WTC11 (cell line): ENCODE results near the gene RAPGEF1. TPM values are rescaled to one million over a fixed set of nuclear protein-coding genes. Genes with fewer than 3 reads are reported as not detected.

Experiments used
- ATAC-seq: fragments of 200-7000 bp; cut with Tn5 transposase; 2 replicates; pipeline ENCODE4 v1.10.0; 2021; ENCODE audit warnings: mild to moderate bottlenecking, moderate library complexity
- CTCF ChIA-PET: fragments of 300-600 bp; sonication (Branson Sonifier 250); formaldehyde crosslinking; loops from one replicate; lab custom pipeline; 2021; ENCODE audit warnings: antibody characterized with exemption; lab: Charles Lee
- POLR2A ChIA-PET: fragments of 350-600 bp; sonication (Branson Sonifier 250); formaldehyde crosslinking; loops from one replicate; lab custom pipeline; 2021; ENCODE audit warnings: antibody characterized with exemption; lab: Charles Lee
- DNase-seq: peaks from one replicate; pipeline ENCODE4 v3.0.0; 2021; ENCODE audit warnings: low spot score
- H3K27ac Mint-ChIP-seq: 2 replicates; pipeline ENCODE4 v1.8.0; 2021; ENCODE audit warnings: mixed read lengths
- H3K27me3 Mint-ChIP-seq: 2 replicates; pipeline ENCODE4 v1.8.0; 2021; ENCODE audit warnings: low read depth, mild to moderate bottlenecking, moderate library complexity, mixed read lengths
- H3K36me3 Mint-ChIP-seq: 2 replicates; pipeline ENCODE4 v1.8.0; 2021; ENCODE audit warnings: mixed read lengths
- H3K4me1 Mint-ChIP-seq: 2 replicates; pipeline ENCODE4 v1.8.0; 2022; ENCODE audit warnings: mixed read lengths
- H3K4me3 Mint-ChIP-seq: 2 replicates; pipeline ENCODE4 v1.8.0; 2021; ENCODE audit warnings: mild to moderate bottlenecking, moderate library complexity, mixed read lengths
- H3K9me3 Mint-ChIP-seq: 2 replicates; pipeline ENCODE4 v1.8.0; 2021; ENCODE audit warnings: mixed read lengths
- E2F1 ChIP-seq: sonication (generic); formaldehyde crosslinking; IDR thresholded peaks from 2 replicates; pipeline ENCODE4 v1.8.0; 2022; ENCODE audit warnings: mild to moderate bottlenecking, missing genetic modification reagents
- ELF4 ChIP-seq: sonication (generic); formaldehyde crosslinking; IDR thresholded peaks from 2 replicates; pipeline ENCODE4 v1.8.1; 2022; ENCODE audit warnings: low read depth, mild to moderate bottlenecking, moderate library complexity, missing genetic modification reagents
- GTF2I ChIP-seq: fragments of 250-450 bp; sonication (Bioruptor Pico); conservative IDR thresholded peaks from 2 replicates; pipeline ENCODE4 v1.4.0; 2021; ENCODE audit warnings: mild to moderate bottlenecking
- JUN ChIP-seq: sonication (generic); formaldehyde crosslinking; IDR thresholded peaks from 2 replicates; pipeline ENCODE4 v1.8.0; 2023; ENCODE audit warnings: mild to moderate bottlenecking, missing genetic modification reagents
- KAT7 ChIP-seq: sonication (generic); formaldehyde crosslinking; IDR thresholded peaks from 2 replicates; pipeline ENCODE4 v1.8.1; 2023; ENCODE audit warnings: missing genetic modification reagents, mild to moderate bottlenecking, borderline replicate concordance
- NFYB ChIP-seq: sonication (generic); formaldehyde crosslinking; conservative IDR thresholded peaks from 2 replicates; pipeline ENCODE4 v1.8.0; 2022; ENCODE audit warnings: low read depth, missing genetic modification reagents
- NR3C1 ChIP-seq: sonication (generic); formaldehyde crosslinking; conservative IDR thresholded peaks from 2 replicates; pipeline ENCODE4 v1.8.1; 2023; ENCODE audit warnings: low read depth, mild to moderate bottlenecking, missing genetic modification reagents
- OVOL2 ChIP-seq: fragments of 250-450 bp; sonication (Bioruptor Pico); IDR thresholded peaks from 2 replicates; pipeline ENCODE4 v1.9.0; 2021; ENCODE audit warnings: mild to moderate bottlenecking, borderline replicate concordance
- PRDM15 ChIP-seq: sonication (generic); formaldehyde crosslinking; IDR thresholded peaks from 2 replicates; pipeline ENCODE4 v1.8.0; 2022; ENCODE audit warnings: missing genetic modification reagents
- ZNF232 ChIP-seq: sonication (generic); formaldehyde crosslinking; IDR thresholded peaks from 2 replicates; pipeline ENCODE4 v1.8.0; 2022; ENCODE audit warnings: mild to moderate bottlenecking, missing genetic modification reagents
- ZNF263 ChIP-seq: sonication (generic); formaldehyde crosslinking; IDR thresholded peaks from 2 replicates; pipeline ENCODE4 v1.8.1; 2022; ENCODE audit warnings: low read depth, mild to moderate bottlenecking, moderate library complexity, missing genetic modification reagents
- total RNA-seq: library from RNA; stranded (reverse); gene quantifications from 3 replicates; pipeline ENCODE4 v1.2.3, GENCODE V29; 2021
- TF ChIP-seq, protein P1 (sequence below): sonication (generic); formaldehyde crosslinking; IDR thresholded peaks from 2 replicates; pipeline ENCODE4 v1.8.1; 2023; ENCODE audit warnings: mild to moderate bottlenecking, missing genetic modification reagents, borderline replicate concordance
- TF ChIP-seq, protein P2 (sequence below): sonication (generic); formaldehyde crosslinking; IDR thresholded peaks from 2 replicates; pipeline ENCODE4 v1.8.1; 2022; ENCODE audit warnings: mild to moderate bottlenecking, missing genetic modification reagents, moderate library complexity, borderline replicate concordance
- TF ChIP-seq, protein P3 (sequence below): fragments of 250-450 bp; sonication (Bioruptor Pico); IDR thresholded peaks from 2 replicates; pipeline ENCODE4 v1.8.0; 2021; ENCODE audit warnings: mild to moderate bottlenecking

RAPGEF1 gene
- total RNA-seq, 1 experiment from 2014 or later = 66.2 TPM

DNA sequence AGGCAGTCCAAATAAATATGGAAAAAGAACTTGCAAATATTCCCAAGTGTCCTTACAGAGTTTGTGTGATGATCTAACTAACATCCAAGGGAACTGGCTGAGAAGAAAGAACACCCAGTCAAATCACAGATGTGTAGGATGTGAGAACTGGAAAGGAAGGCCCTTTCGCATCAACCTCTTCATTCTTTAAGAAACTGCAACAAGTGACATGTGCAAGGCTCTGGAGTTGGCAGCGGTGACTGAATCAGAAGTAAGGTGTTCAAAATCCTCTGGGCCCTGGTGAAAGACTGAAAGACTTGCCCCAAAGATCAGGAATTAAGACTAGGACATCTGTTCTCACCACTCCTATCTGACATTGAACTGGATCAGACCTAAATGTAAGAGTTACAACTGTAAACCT lies 88.7 kb downstream of the RAPGEF1 start:
- POLR2A ChIA-PET = no interaction called here
- peaks cover 6% of the 10 kb centered on the region; the same call in 1 of the 2 replicates for H3K36me3 Mint-ChIP-seq

GRCh38 chr9:131650254-131650653 lies 89.6 kb downstream of the RAPGEF1 start:
- ATAC-seq (no peak), DNase-seq (no peak)
- Mint-ChIP-seq H3K4me3 (no peak overlapping the region), H3K27me3 (no peaks in the 10 kb centered on the region), H3K36me3 (peaks cover 6% of the 10 kb centered on the region; the same call in 1 of the 2 replicates), H3K27ac (no peak overlapping the region), H3K4me1 (peaks cover 14% of the 10 kb centered on the region), H3K9me3 (no peaks in the 10 kb centered on the region)
- CTCF ChIA-PET = no interaction called here
- POLR2A ChIA-PET = no interaction called here
- TF ChIP-seq KAT7 (CRISPR knock-in tag) (no peak), E2F1 (CRISPR knock-in tag) (no peak), GTF2I (CRISPR knock-in tag) (no peak), OVOL2 (no peak), ZNF263 (CRISPR knock-in tag) (no peak), PRDM15 (CRISPR knock-in tag) (no peak), NR3C1 (CRISPR knock-in tag) (no peak)
- TF ChIP-seq, protein P1, sequence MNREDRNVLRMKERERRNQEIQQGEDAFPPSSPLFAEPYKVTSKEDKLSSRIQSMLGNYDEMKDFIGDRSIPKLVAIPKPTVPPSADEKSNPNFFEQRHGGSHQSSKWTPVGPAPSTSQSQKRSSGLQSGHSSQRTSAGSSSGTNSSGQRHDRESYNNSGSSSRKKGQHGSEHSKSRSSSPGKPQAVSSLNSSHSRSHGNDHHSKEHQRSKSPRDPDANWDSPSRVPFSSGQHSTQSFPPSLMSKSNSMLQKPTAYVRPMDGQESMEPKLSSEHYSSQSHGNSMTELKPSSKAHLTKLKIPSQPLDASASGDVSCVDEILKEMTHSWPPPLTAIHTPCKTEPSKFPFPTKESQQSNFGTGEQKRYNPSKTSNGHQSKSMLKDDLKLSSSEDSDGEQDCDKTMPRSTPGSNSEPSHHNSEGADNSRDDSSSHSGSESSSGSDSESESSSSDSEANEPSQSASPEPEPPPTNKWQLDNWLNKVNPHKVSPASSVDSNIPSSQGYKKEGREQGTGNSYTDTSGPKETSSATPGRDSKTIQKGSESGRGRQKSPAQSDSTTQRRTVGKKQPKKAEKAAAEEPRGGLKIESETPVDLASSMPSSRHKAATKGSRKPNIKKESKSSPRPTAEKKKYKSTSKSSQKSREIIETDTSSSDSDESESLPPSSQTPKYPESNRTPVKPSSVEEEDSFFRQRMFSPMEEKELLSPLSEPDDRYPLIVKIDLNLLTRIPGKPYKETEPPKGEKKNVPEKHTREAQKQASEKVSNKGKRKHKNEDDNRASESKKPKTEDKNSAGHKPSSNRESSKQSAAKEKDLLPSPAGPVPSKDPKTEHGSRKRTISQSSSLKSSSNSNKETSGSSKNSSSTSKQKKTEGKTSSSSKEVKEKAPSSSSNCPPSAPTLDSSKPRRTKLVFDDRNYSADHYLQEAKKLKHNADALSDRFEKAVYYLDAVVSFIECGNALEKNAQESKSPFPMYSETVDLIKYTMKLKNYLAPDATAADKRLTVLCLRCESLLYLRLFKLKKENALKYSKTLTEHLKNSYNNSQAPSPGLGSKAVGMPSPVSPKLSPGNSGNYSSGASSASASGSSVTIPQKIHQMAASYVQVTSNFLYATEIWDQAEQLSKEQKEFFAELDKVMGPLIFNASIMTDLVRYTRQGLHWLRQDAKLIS (CRISPR knock-in tag) = no peak
- TF ChIP-seq, protein P2, sequence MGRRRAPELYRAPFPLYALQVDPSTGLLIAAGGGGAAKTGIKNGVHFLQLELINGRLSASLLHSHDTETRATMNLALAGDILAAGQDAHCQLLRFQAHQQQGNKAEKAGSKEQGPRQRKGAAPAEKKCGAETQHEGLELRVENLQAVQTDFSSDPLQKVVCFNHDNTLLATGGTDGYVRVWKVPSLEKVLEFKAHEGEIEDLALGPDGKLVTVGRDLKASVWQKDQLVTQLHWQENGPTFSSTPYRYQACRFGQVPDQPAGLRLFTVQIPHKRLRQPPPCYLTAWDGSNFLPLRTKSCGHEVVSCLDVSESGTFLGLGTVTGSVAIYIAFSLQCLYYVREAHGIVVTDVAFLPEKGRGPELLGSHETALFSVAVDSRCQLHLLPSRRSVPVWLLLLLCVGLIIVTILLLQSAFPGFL = no peak
- TF ChIP-seq, protein P3, sequence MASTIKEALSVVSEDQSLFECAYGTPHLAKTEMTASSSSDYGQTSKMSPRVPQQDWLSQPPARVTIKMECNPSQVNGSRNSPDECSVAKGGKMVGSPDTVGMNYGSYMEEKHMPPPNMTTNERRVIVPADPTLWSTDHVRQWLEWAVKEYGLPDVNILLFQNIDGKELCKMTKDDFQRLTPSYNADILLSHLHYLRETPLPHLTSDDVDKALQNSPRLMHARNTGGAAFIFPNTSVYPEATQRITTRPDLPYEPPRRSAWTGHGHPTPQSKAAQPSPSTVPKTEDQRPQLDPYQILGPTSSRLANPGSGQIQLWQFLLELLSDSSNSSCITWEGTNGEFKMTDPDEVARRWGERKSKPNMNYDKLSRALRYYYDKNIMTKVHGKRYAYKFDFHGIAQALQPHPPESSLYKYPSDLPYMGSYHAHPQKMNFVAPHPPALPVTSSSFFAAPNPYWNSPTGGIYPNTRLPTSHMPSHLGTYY = no peak

More for the DNA sequence above, 88.7 kb downstream of the RAPGEF1 start:
- CTCF ChIA-PET = no interaction called here
- ATAC-seq = no peak
- TF ChIP-seq JUN (CRISPR knock-in tag) (no peak), NFYB (CRISPR knock-in tag) (no peak), ZNF232 (CRISPR knock-in tag) (no peak), ELF4 (CRISPR knock-in tag) (no peak), OVOL2 (no peak)
- Mint-ChIP-seq H3K27ac (no peak overlapping the region), H3K4me3 (no peak overlapping the region), H3K4me1 (peaks cover 18% of the 10 kb centered on the region), H3K27me3 (no peaks in the 10 kb centered on the region), H3K9me3 (no peaks in the 10 kb centered on the region)
- DNase-seq = no peak
